Tibial nerve (tissue), 4 donors: ENCODE measurements around the gene ERBB2.

Experiments
- CTCF ChIP-seq, 5 experiments: fragments of 200-600 bp in 3 of 5; fragments of 450-650 bp in 2 of 5; sonication (generic) in 3 of 5; IDR thresholded peaks; one replicate each; pipeline ENCODE4 v1.5.1; 2016 to 2019; ENCODE audit warnings: antibody characterized with exemption in 5 of 5, mild to moderate bottlenecking in 3 of 5, moderate library complexity in 2 of 5
- EP300 ChIP-seq, 2 donors: sonication (generic); formaldehyde crosslinking; IDR thresholded peaks; one replicate each; pipeline ENCODE4 v1.6.1; 2017; ENCODE audit warnings: antibody characterized with exemption in 2 of 2, mild to moderate bottlenecking in 1 of 2
- POLR2A ChIP-seq, 2 donors: fragments of 450-650 bp; IDR thresholded peaks; one replicate each; pipeline ENCODE4 v1.6.1; 2017; ENCODE audit warnings: antibody characterized with exemption in 2 of 2, mild to moderate bottlenecking in 2 of 2, moderate library complexity in 2 of 2

GRCh38 chr17:39660397-39661385 lies 39.2 kb upstream of the ERBB2 start:
- TF ChIP-seq CTCF (IDR thresholded peaks at IDR 0.05) (no peak), POLR2A (IDR thresholded peaks at IDR 0.05) (no peak), EP300 (IDR thresholded peaks at IDR 0.05) (peak in 1 of 2 donors; percentile 14)
